Femur (tissue), 1 donor: ENCODE data around the gene SLC38A3.
A peak's percentile ranks its signal among the peaks of the same experiment; 100 is the strongest.

ENCODE experiments used
- DNase-seq: peaks from one replicate; pipeline ENCODE4 v3.0.0-alpha.2; 2017

The SLC38A3 gene

GRCh38 chr3:50204804-50205412 is at the start of gene SLC38A3:
SLC38A3 (plus strand) TSS chr3:50205271; CDS start chr3:50214200, 8,929 bp downstream.
- peak; percentile 61 for DNase-seq

GRCh38 chr3:50155491-50155878 is 49.6 kb upstream of the SLC38A3 start:
- DNase-seq = no peak

- DNase-seq = no peak
Measured at GRCh38 chr3:50155891-50156290, 49.2 kb upstream of the SLC38A3 start.

- DNase-seq = peak; percentile 75
Measured at GRCh38 chr3:50156549-50157493, 48.2 kb upstream of the SLC38A3 start.

- DNase-seq = no peak
Measured at GRCh38 chr3:50157827-50158529, 47.1 kb upstream of the SLC38A3 start.

- DNase-seq = no peak
Measured at GRCh38 chr3:50158530-50159146, 46.4 kb upstream of the SLC38A3 start.

- DNase-seq = no peak
Measured at GRCh38 chr3:50160561-50160983, 44.5 kb upstream of the SLC38A3 start.

GRCh38 chr3:50161320-50161719 is 43.8 kb upstream of the SLC38A3 start:
- no peak for DNase-seq

GRCh38 chr3:50162034-50162883 is 42.8 kb upstream of the SLC38A3 start:
- no peak for DNase-seq

GRCh38 chr3:50163572-50164455 is 41.3 kb upstream of the SLC38A3 start:
- DNase-seq = peak; percentile 89

GRCh38 chr3:50164481-50164880 is 40.6 kb upstream of the SLC38A3 start:
- no peak for DNase-seq

- peak; percentile 82 for DNase-seq
Measured at GRCh38 chr3:50164984-50165909, 39.8 kb upstream of the SLC38A3 start.

GRCh38 chr3:50165910-50166538 is 39.0 kb upstream of the SLC38A3 start:
- DNase-seq = peak; percentile 64

GRCh38 chr3:50166620-50167019 is 38.5 kb upstream of the SLC38A3 start:
- DNase-seq = no peak

- DNase-seq = no peak
Measured at GRCh38 chr3:50167069-50167840, 37.8 kb upstream of the SLC38A3 start.

GRCh38 chr3:50167841-50168209 is 37.2 kb upstream of the SLC38A3 start:
- DNase-seq = no peak

GRCh38 chr3:50168388-50168787 is 36.7 kb upstream of the SLC38A3 start:
- no peak for DNase-seq

GRCh38 chr3:50168791-50169190 is 36.3 kb upstream of the SLC38A3 start:
- DNase-seq = no peak
